Heart left ventricle (tissue), 16 donors: ENCODE results near the gene HTRA1. TPM values are rescaled to one million over a fixed set of nuclear protein-coding genes. Genes with fewer than 3 reads are reported as not detected.

Source experiments
- ATAC-seq, 4 donors: fragments of 200-7000 bp; cut with Tn5 transposase; one replicate each; pipeline ENCODE4 v1.9.1; 2020 to 2022; ENCODE audit warnings: moderate library complexity in 4 of 4, mild to moderate bottlenecking in 3 of 4, moderate number of reproducible peaks in 1 of 4
- DNase-seq, 5 donors: peaks; one replicate each; pipeline ENCODE4 v3.0.0-alpha.2; 2020
- H3K27ac ChIP-seq, 12 donors: fragments of 200-600 bp; sonication (generic) in 4 of 12; one replicate each; pipeline versions ENCODE4 v1.5.0 to v1.8.0; 2016 to 2022; ENCODE audit warnings: mild to moderate bottlenecking in 2 of 12
- H3K27me3 ChIP-seq, 9 donors: fragments of 200-600 bp; sonication (generic) in 2 of 9; one replicate each; pipeline versions ENCODE4 v1.5.1 to v1.8.0; 2016 to 2022; ENCODE audit warnings: mild to moderate bottlenecking in 3 of 9
- H3K36me3 ChIP-seq, 9 donors: fragments of 200-600 bp; sonication (generic) in 2 of 9; one replicate each; pipeline versions ENCODE4 v1.5.0 to v1.8.0; 2018 to 2022; ENCODE audit warnings: mild to moderate bottlenecking in 2 of 9
- H3K4me1 ChIP-seq, 12 donors: fragments of 200-600 bp; sonication (generic) in 4 of 12; one replicate each; pipeline versions ENCODE4 v1.5.0 to v1.8.0; 2016 to 2022; ENCODE audit warnings: mild to moderate bottlenecking in 3 of 12
- H3K4me3 ChIP-seq, 12 donors: fragments of 200-600 bp; sonication (generic) in 4 of 12; one replicate each; pipeline versions ENCODE4 v1.5.0 to v1.8.0; 2017 to 2022; ENCODE audit warnings: mild to moderate bottlenecking in 9 of 12, moderate library complexity in 4 of 12
- H3K9me3 ChIP-seq, 12 donors: fragments of 200-600 bp; sonication (generic) in 4 of 12; one replicate each; pipeline versions ENCODE4 v1.5.0 to v1.8.0; 2016 to 2022; ENCODE audit warnings: mild to moderate bottlenecking in 1 of 12
- POLR2A ChIP-seq, 2 donors: fragments of 450-650 bp; IDR thresholded peaks; one replicate each; pipeline ENCODE4 v1.6.1; 2017; ENCODE audit warnings: antibody characterized with exemption in 2 of 2, mild to moderate bottlenecking in 2 of 2, moderate library complexity in 2 of 2
- WGBS, 4 donors: extraction: QIAGEN DNeasy Blood & Tissue Kit in 2 of 4; methylation state at CpG; one replicate each; pipeline versions ENCODE4 v1.1.5 to v1.1.7; 2013 to 2018; 5-methylcytosine and 5-hydroxymethylcytosine counted together
- intact Hi-C, 10 donors: fragments of 100-400 bp; cut with DNase I; formaldehyde crosslinking; loops; one replicate each; pipeline versions ENCODE4 v1.11.1 to v1.14.2; 2022
- polyA plus RNA-seq, 2 donors: library from polyadenylated mRNA; stranded (reverse); fragments of 200-250 nt; gene quantifications; one replicate each; pipeline ENCODE4 v1.2.3, GENCODE V29; 2013
- total RNA-seq, 9 donors: library from RNA; depleted of rRNA in 2 of 9; stranded (reverse); fragments of >200 nt in 2 of 9; fragmentation: NEBNext Ultra II Directional in 3 of 9; extraction: Animal tissue kit (Norgen Biotek cat#: 25700) in 3 of 9; gene quantifications; one replicate each; pipeline versions ENCODE4 v1.1.0 to v1.2.4, GENCODE V29; 2016 to 2023
- TF ChIP-seq, protein P1 (sequence below), 12 donors: fragments of 200-600 bp; sonication (generic) in 4 of 12; IDR thresholded peaks; one replicate each; pipeline versions ENCODE4 v1.5.0 to v1.8.0; 2018 to 2022; ENCODE audit warnings: antibody characterized with exemption in 12 of 12, mild to moderate bottlenecking in 5 of 12
- donor health status: ischemic (EF 13 %, LVEDD 7.1; RV severe dilation, severe dysfunction).
- donor health status: healthy with polysubstance abuse.
- donor health status: DM: no; HTN: yes; CAD: no.
- donor health status: DM: no; HTN: no; CAD: no.
- donor health status: ischemic (EF 25% LVEDD 6.9; RV normal size, moderate dysfunction).
- donor health status: ischemic (EF 25% LVEDD 5.7; RV mildly dilated, moderate dysfunction).
- donor health status: healthy.
- donor health status: DM: yes; HTN: yes; CAD: no.
- donor health status: ischemic (EF 35%, LVEDD 5.7; RV mildly dilated, moderate dysfunction).
- donor health status: nonischemic (EF 11% LVEDD 7.7; RV severe dilation, severe dysfunction).
- donor health status: DM: yes; HTN: yes; CAD: no.
- donor health status: PGD.
- donor health status: ischemic (EF 29% LVEDD 5.4; RV normal size, mild dysfunction).
- donor health status: nonischemic (EF 23%, LVEDD 6.1; RV moderate dilation, normal function).

The HTRA1 gene
- total and polyA plus RNA-seq, 11 donors = 30.5 to 153 (median 54.5) TPM

DNA sequence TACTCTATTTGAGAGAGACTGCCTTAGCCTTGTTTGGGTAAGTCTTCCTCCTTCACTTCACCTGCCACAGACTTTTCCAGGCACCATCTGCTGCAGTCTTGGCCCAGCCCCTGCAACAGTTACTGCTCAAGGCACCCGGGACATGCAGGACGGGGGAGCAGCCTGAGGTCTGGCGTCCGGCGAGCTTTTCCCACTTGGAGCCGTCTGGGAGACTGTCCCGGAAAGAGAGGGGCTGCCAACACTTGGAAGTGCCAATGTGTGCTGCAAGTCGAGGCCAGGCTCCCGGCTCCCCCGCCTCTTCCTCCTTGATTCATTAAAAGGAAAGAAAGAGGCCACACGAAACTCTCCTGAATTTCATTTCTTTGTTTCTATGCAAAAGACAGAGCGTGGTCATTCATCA lies 13.7 kb downstream of the HTRA1 start:
- DNase-seq (peak; percentile 66 to 88 (median 84)), ATAC-seq (peak; percentile 74 to 93 (median 83))
- WGBS, 4 donors = 17 to 29% (median 22%) methylated on average over 12 of the region's 12 CpGs
- Histone ChIP-seq H3K27me3 (no peaks in the 10 kb centered on the region), H3K9me3 (no peaks in the 10 kb centered on the region), H3K4me1 (peaks cover 3 to 55% (median 41%) of the 10 kb centered on the region in 12 donors), H3K27ac (peak overlapping the region in 10 of 12 donors; percentile 23 to 83 (median 61)), H3K4me3 (peak overlapping the region in 6 of 12 donors; percentile 1 to 26 (median 16)), H3K36me3 (peaks cover 0 to 3% (median 0%) of the 10 kb centered on the region in 9 donors)
- TF ChIP-seq POLR2A (IDR thresholded peaks at IDR 0.05) = no peak
- TF ChIP-seq, protein P1, sequence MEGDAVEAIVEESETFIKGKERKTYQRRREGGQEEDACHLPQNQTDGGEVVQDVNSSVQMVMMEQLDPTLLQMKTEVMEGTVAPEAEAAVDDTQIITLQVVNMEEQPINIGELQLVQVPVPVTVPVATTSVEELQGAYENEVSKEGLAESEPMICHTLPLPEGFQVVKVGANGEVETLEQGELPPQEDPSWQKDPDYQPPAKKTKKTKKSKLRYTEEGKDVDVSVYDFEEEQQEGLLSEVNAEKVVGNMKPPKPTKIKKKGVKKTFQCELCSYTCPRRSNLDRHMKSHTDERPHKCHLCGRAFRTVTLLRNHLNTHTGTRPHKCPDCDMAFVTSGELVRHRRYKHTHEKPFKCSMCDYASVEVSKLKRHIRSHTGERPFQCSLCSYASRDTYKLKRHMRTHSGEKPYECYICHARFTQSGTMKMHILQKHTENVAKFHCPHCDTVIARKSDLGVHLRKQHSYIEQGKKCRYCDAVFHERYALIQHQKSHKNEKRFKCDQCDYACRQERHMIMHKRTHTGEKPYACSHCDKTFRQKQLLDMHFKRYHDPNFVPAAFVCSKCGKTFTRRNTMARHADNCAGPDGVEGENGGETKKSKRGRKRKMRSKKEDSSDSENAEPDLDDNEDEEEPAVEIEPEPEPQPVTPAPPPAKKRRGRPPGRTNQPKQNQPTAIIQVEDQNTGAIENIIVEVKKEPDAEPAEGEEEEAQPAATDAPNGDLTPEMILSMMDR (IDR thresholded peaks at IDR 0.05) = no peak
- intact Hi-C loops = no loop called here

DNA sequence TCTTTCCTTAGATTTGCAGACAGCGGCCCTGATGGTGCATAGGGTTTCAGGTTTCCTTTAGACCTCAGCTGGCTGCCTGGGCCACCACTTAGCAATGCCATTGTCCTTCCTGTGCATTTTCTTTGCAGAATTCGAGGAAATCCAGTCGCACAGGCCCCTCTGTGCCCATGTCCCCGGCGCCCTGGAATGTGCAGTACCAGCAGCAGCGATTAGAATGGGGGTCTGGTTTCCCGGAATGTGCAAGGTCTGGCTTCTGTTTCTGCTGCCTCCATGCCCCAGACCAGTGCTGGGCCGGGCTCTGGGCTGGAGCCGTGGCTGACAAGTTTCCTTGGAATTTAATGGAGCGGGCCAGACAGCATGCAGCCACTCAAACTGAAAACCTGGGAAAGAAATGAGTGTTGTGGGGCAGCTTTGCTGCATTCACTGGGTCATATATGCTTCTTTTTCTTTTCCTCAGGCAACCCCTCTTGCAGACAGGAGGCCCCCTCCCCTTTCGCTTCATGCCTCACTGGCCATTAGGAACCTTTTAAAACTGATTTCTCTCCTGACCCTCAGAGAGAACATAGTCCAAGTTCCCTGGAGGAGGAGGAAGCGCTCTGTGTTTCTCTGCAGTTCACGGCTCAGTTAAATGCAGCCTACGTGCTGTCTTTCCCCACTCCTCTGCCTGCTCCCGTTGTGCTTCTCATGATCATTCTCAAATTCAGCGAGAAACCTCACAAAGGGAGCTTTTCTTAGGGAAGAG lies 14.4 kb downstream of the HTRA1 start:
- peaks cover 0 to 3% (median 0%) of the 10 kb centered on the region in 9 donors for H3K36me3 ChIP-seq
- 73 to 77% (median 75%) methylated on average over 16 of the region's 16 CpGs for WGBS, 4 donors
- H3K4me1 ChIP-seq = peaks cover 3 to 49% (median 36%) of the 10 kb centered on the region in 12 donors
- no peaks in the 10 kb centered on the region for H3K27me3 ChIP-seq
- ATAC-seq (peak in 2 of 4 donors; percentile 11 to 33), DNase-seq (no peak)
- peak overlapping the region in 6 of 12 donors; percentile 3 to 73 (median 57) for H3K27ac ChIP-seq
- intact Hi-C loops = no loop called here
- no peaks in the 10 kb centered on the region for H3K9me3 ChIP-seq
- peak overlapping the region in 3 of 12 donors; percentile 15 to 25 (median 17) for H3K4me3 ChIP-seq
- no peak for TF ChIP-seq POLR2A (IDR thresholded peaks at IDR 0.05)
- TF ChIP-seq, protein P1 (IDR thresholded peaks at IDR 0.05) = no peak

DNA sequence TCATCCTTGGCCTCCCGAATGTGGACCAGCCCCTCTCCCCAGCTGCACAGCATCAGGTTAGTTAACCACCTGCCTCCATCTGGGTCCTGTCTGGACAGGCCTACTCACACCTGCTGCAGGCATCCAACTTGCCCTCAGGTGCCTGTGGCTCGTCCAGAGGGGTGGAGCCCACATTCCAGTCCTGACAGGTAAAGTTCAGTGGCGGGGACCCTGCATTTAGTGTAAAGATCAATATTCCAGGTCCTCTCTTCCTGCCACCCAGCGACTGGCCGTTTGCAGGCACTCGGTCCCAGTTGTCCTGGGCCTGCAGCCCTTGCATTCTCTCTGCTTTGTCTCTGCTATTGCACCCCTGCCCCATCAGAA lies 15.0 kb downstream of the HTRA1 start:
- intact Hi-C loops = no loop called here
- Histone ChIP-seq H3K4me1 (peaks cover 3 to 43% (median 34%) of the 10 kb centered on the region in 12 donors), H3K27ac (peak overlapping the region in 1 of 12 donors; percentile 50), H3K27me3 (no peaks in the 10 kb centered on the region), H3K36me3 (peaks cover 0 to 3% (median 0%) of the 10 kb centered on the region in 9 donors), H3K9me3 (no peaks in the 10 kb centered on the region), H3K4me3 (no peak overlapping the region)
- WGBS, 4 donors = 91 to 98% (median 93%) methylated on average over 6 of the region's 6 CpGs
- TF ChIP-seq, protein P1 (IDR thresholded peaks at IDR 0.05) = no peak
- no peak for TF ChIP-seq POLR2A (IDR thresholded peaks at IDR 0.05)
- ATAC-seq (no peak), DNase-seq (no peak)

DNA sequence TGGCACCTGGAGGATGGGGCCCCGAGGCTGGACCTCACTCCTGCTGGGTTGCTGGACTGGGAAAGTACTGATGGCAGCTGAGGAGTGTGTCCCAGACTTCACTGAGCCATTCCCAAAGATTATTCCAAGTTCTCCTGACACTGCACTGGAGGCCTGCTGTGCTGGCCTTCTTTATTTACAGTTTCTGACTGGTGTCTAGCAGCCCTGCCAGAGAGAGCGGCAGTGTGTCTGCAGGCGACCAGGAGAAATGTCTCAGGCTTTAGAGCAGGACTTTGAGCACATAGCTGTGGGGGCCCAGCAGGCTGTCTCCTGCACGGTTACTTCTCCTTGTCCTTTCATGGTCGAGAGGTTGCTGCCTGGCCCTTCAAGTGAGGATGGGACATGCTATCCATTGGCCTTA lies 16.1 kb downstream of the HTRA1 start:
- Histone ChIP-seq H3K27ac (peak overlapping the region in 1 of 12 donors; percentile 11), H3K27me3 (no peaks in the 10 kb centered on the region), H3K36me3 (peaks cover 0 to 3% (median 0%) of the 10 kb centered on the region in 9 donors), H3K4me3 (no peak overlapping the region), H3K9me3 (no peaks in the 10 kb centered on the region), H3K4me1 (peaks cover 3 to 42% (median 33%) of the 10 kb centered on the region in 12 donors)
- WGBS, 4 donors = 92 to 98% (median 95%) methylated on average over 4 to 5 of the region's 5 CpGs
- intact Hi-C loops = no loop called here
- ATAC-seq (no peak), DNase-seq (no peak)
- TF ChIP-seq POLR2A (IDR thresholded peaks at IDR 0.05) = no peak
- TF ChIP-seq, protein P1 (IDR thresholded peaks at IDR 0.05) = no peak
